ENCODE results near the gene PPP1R2. TPM values are rescaled to one million over a fixed set of nuclear protein-coding genes. Genes with fewer than 3 reads are reported as not detected.

The PPP1R2 gene
- total and polyA plus RNA-seq, 2 donors from 2014 or later, result 34.0 to 49.0 TPM

DNA sequence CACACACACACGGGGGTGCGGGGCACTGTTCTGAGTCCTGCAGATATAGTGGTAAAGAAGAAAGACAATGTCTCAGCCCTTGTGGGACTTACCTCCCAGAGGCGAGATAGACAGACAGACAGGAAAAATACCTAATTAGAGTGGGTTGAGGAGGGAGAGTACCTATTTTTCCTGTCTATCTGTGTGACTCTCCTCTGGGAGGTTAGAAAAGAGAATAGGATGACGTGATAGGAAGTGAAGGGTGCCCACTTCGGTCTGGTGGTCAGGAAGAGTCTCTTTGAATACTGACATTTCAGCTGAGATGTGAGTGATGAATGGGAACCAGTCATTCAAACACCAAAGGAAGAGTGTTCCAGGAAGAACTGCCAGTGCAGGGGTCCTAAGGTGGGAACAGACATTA is 44.7 kb upstream of the PPP1R2 start:
- H3K27me3 ChIP-seq (ENCODE audit: control insufficient read depth, insufficient read depth, low read length), result no peaks in the 10 kb centered on the region
- TF ChIP-seq, protein P1, sequence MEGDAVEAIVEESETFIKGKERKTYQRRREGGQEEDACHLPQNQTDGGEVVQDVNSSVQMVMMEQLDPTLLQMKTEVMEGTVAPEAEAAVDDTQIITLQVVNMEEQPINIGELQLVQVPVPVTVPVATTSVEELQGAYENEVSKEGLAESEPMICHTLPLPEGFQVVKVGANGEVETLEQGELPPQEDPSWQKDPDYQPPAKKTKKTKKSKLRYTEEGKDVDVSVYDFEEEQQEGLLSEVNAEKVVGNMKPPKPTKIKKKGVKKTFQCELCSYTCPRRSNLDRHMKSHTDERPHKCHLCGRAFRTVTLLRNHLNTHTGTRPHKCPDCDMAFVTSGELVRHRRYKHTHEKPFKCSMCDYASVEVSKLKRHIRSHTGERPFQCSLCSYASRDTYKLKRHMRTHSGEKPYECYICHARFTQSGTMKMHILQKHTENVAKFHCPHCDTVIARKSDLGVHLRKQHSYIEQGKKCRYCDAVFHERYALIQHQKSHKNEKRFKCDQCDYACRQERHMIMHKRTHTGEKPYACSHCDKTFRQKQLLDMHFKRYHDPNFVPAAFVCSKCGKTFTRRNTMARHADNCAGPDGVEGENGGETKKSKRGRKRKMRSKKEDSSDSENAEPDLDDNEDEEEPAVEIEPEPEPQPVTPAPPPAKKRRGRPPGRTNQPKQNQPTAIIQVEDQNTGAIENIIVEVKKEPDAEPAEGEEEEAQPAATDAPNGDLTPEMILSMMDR (IDR thresholded peaks at IDR 0.05; ENCODE audit: borderline replicate concordance, extremely low read depth, insufficient read depth), result no peak
- FAIRE-seq, result no peak
- no peaks in the 10 kb centered on the region for H3K4me1 ChIP-seq (ENCODE audit: control insufficient read depth in 2 of 3, insufficient read depth in 2 of 3, low read depth in 1 of 3, low read length in 3 of 3)
- H3K4me3 ChIP-seq (ENCODE audit: low read length in 3 of 3), result no peak overlapping the region
- no peak overlapping the region for H3K9ac ChIP-seq (ENCODE audit: low read length in 3 of 3)
- no peak for DNase-seq
- no peak overlapping the region for H3K27ac ChIP-seq (ENCODE audit: low read depth in 2 of 2, low read length in 2 of 2)
- intact Hi-C loops (cut with DNase I), result no loop called here
- no peaks in the 10 kb centered on the region for H3K9me3 ChIP-seq (ENCODE audit: control insufficient read depth in 2 of 3, insufficient read depth in 1 of 3, low read length in 3 of 3)
- no peaks in the 10 kb centered on the region for H3K36me3 ChIP-seq (ENCODE audit: control insufficient read depth in 2 of 3, insufficient read depth in 3 of 3, low read length in 3 of 3)

GRCh38 chr3:195587406-195587805 is 44.3 kb upstream of the PPP1R2 start:
- Histone ChIP-seq H3K4me3 (ENCODE audit: low read length in 3 of 3) (no peak overlapping the region), H3K36me3 (ENCODE audit: control insufficient read depth in 2 of 3, insufficient read depth in 3 of 3, low read length in 3 of 3) (no peaks in the 10 kb centered on the region), H3K9me3 (ENCODE audit: control insufficient read depth in 2 of 3, insufficient read depth in 1 of 3, low read length in 3 of 3) (no peaks in the 10 kb centered on the region), H3K27me3 (ENCODE audit: control insufficient read depth, insufficient read depth, low read length) (no peaks in the 10 kb centered on the region), H3K9ac (ENCODE audit: low read length in 3 of 3) (no peak overlapping the region), H3K4me1 (ENCODE audit: control insufficient read depth in 2 of 3, insufficient read depth in 2 of 3, low read depth in 1 of 3, low read length in 3 of 3) (no peaks in the 10 kb centered on the region), H3K27ac (ENCODE audit: low read depth in 2 of 2, low read length in 2 of 2) (no peak overlapping the region)
- FAIRE-seq (no peak), DNase-seq (no peak)
- TF ChIP-seq, protein P1 (IDR thresholded peaks at IDR 0.05; ENCODE audit: borderline replicate concordance, extremely low read depth, insufficient read depth), result no peak
- intact Hi-C loops (cut with DNase I), result no loop called here

- no peaks in the 10 kb centered on the region for H3K36me3 ChIP-seq (ENCODE audit: control insufficient read depth in 2 of 3, insufficient read depth in 3 of 3, low read length in 3 of 3)
- H3K4me3 ChIP-seq (ENCODE audit: low read length in 3 of 3), result no peak overlapping the region
- intact Hi-C loops (cut with DNase I), result no loop called here
- FAIRE-seq (no peak), DNase-seq (no peak)
- no peak overlapping the region for H3K27ac ChIP-seq (ENCODE audit: low read depth in 2 of 2, low read length in 2 of 2)
- H3K27me3 ChIP-seq (ENCODE audit: control insufficient read depth, insufficient read depth, low read length), result no peaks in the 10 kb centered on the region
- no peaks in the 10 kb centered on the region for H3K9me3 ChIP-seq (ENCODE audit: control insufficient read depth in 2 of 3, insufficient read depth in 1 of 3, low read length in 3 of 3)
- no peaks in the 10 kb centered on the region for H3K4me1 ChIP-seq (ENCODE audit: control insufficient read depth in 2 of 3, insufficient read depth in 2 of 3, low read depth in 1 of 3, low read length in 3 of 3)
- no peak overlapping the region for H3K9ac ChIP-seq (ENCODE audit: low read length in 3 of 3)
- TF ChIP-seq, protein P1 (IDR thresholded peaks at IDR 0.05; ENCODE audit: borderline replicate concordance, extremely low read depth, insufficient read depth), result no peak
Observed at GRCh38 chr3:195584543-195584870, 41.4 kb upstream of the PPP1R2 start.

- Histone ChIP-seq H3K36me3 (ENCODE audit: control insufficient read depth in 2 of 3, insufficient read depth in 3 of 3, low read length in 3 of 3) (no peaks in the 10 kb centered on the region), H3K27ac (ENCODE audit: low read depth in 2 of 2, low read length in 2 of 2) (no peak within 1 kb of the TSS), H3K9me3 (ENCODE audit: control insufficient read depth in 2 of 3, insufficient read depth in 1 of 3, low read length in 3 of 3) (no peaks in the 10 kb centered on the region), H3K4me3 (ENCODE audit: low read length in 3 of 3) (no peak within 1 kb of the TSS), H3K4me1 (ENCODE audit: control insufficient read depth in 2 of 3, insufficient read depth in 2 of 3, low read depth in 1 of 3, low read length in 3 of 3) (no peaks in the 10 kb centered on the region), H3K27me3 (ENCODE audit: control insufficient read depth, insufficient read depth, low read length) (no peaks in the 10 kb centered on the region), H3K9ac (ENCODE audit: low read length in 3 of 3) (no peak within 1 kb of the TSS)
- TF ChIP-seq, protein P1 (IDR thresholded peaks at IDR 0.05; ENCODE audit: borderline replicate concordance, extremely low read depth, insufficient read depth), result no peak
- FAIRE-seq, result no peak
- intact Hi-C loops (cut with DNase I), result no loop called here
- DNase-seq, result peak in 4 of 5 donors; percentile 55 to 60 (median 57)
Observed at GRCh38 chr3:195583831-195584542, 40.9 kb upstream of the PPP1R2 start, which contains the start of gene APOD. Gene APOD, minus strand, starts transcription at chr3:195583940. Its CDS starts 4,479 bp downstream, at chr3:195579461.
